NCI-H1105 (cell line): ENCODE results near the gene KDM8.

Source experiments
- DNase-seq: peaks from one replicate; lab custom pipeline; 2025; lab: John Stamatoyannopoulos, UW

The KDM8 gene

GRCh38 chr16:27216297-27216885, 13.1 kb downstream of the KDM8 start:
- no peak for DNase-seq

GRCh38 chr16:27217256-27217655, 13.9 kb downstream of the KDM8 start:
- no peak for DNase-seq

GRCh38 chr16:27218756-27219155, 15.4 kb downstream of the KDM8 start:
- no peak for DNase-seq

- DNase-seq, result no peak
Measured at GRCh38 chr16:27219161-27219560, 15.8 kb downstream of the KDM8 start.

- DNase-seq, result no peak
Measured at GRCh38 chr16:27220120-27220519, 16.8 kb downstream of the KDM8 start.

GRCh38 chr16:27220527-27220926, 17.2 kb downstream of the KDM8 start:
- DNase-seq, result no peak

- DNase-seq, result no peak
Measured at GRCh38 chr16:27220991-27221390, 17.7 kb downstream of the KDM8 start.

GRCh38 chr16:27221576-27222248, 18.4 kb downstream of the KDM8 start:
- DNase-seq, result no peak

GRCh38 chr16:27222249-27223225, 19.2 kb downstream of the KDM8 start:
- DNase-seq, result no peak

- no peak for DNase-seq
Measured at GRCh38 chr16:27223226-27223610, 19.9 kb downstream of the KDM8 start.

- no peak for DNase-seq
Measured at GRCh38 chr16:27223701-27224100, 20.4 kb downstream of the KDM8 start.

- DNase-seq, result no peak
Measured at GRCh38 chr16:27224271-27224737, 21.0 kb downstream of the KDM8 start.

- DNase-seq, result no peak
Measured at GRCh38 chr16:27224741-27225300, 21.5 kb downstream of the KDM8 start.

GRCh38 chr16:27225536-27226360, 22.4 kb downstream of the KDM8 start:
- peak; percentile 51 for DNase-seq

GRCh38 chr16:27226476-27226875, 23.1 kb downstream of the KDM8 start:
- peak; percentile 62 for DNase-seq

- no peak for DNase-seq
Measured at GRCh38 chr16:27226976-27227705, 23.8 kb downstream of the KDM8 start.

GRCh38 chr16:27228045-27228444, 24.7 kb downstream of the KDM8 start:
- DNase-seq, result no peak

- no peak for DNase-seq
Measured at GRCh38 chr16:27228621-27229501, 25.5 kb downstream of the KDM8 start.

GRCh38 chr16:27229891-27230470, 26.7 kb downstream of the KDM8 start:
- no peak for DNase-seq
